OCI-M2 (cell line): ENCODE measurements around the gene SCFD2.

Source experiments
- DNase-seq: peaks from one replicate; lab custom pipeline; 2025; ENCODE audit not compliant: unreplicated experiment; lab: John Stamatoyannopoulos, UW

The SCFD2 gene

DNA sequence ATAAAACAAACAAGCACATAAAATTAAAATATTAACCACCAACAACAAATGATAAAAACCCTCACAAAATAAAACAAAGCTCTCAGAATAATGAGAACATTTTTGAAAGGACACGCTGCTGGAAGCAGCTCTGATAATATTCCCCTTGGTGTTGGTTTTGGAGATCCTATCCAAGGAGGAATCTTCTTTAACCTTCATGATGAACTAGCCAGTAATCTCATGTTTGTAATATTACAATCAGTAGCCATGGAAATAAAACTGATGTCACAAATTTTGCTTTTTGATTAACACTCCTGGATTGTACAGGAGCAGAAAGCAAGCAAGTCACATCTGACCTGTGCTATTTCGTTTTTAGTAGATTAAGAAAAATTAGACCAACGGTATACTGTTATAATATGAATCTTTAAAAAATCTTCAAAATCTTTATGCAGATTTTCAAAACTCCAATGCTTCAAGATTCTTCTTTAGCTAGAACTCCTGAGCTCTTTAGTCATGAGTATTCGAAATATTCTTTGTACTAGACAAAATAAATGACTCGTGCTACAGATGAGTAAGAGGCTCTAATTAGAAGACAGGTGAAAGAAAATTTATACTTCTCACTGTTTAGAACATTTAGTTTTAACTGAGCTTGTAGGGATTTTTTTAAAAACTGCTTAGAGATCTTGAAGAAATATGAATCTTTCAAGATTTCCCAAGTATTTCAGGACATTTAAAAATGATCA, 349.6 kb downstream of the SCFD2 start:
- no peak for DNase-seq

DNA sequence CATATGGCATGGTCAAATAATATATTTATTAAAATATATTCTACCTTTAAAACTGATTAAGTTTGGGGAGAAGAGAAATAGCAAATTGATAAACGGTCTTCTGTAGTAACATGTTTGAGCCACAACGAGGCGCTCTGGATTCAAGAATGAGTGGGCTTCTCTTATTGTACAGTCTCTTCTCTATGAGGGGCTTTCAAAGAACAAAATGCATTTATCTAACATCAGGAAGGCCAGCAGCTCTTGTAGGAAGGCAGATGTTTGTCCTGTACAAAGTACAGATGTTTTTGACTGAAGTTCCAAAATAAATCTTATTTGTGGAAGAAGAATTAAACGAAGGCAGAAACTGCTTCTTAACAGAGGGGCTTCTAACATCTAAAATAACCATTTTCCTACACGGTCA, 350.2 kb downstream of the SCFD2 start:
- no peak for DNase-seq

DNA sequence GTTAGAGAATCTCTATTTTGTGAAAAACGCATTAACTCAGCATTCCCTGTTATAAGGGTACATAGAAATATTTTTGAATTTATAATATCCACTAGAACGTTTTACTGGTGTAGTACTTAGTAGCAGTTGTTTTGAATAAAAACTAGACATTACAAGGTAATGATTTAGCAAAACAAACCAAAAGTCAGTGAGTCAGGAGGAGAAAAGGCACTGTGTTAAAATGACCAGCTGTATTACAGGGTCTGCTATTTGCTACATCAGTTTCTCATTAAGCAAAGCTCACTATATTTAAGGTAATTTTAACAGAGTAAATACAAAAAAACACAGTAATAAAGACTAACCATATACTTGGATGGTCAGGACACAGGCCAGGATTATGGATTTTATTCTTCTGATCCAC, 351.0 kb downstream of the SCFD2 start:
- DNase-seq: no peak

DNA sequence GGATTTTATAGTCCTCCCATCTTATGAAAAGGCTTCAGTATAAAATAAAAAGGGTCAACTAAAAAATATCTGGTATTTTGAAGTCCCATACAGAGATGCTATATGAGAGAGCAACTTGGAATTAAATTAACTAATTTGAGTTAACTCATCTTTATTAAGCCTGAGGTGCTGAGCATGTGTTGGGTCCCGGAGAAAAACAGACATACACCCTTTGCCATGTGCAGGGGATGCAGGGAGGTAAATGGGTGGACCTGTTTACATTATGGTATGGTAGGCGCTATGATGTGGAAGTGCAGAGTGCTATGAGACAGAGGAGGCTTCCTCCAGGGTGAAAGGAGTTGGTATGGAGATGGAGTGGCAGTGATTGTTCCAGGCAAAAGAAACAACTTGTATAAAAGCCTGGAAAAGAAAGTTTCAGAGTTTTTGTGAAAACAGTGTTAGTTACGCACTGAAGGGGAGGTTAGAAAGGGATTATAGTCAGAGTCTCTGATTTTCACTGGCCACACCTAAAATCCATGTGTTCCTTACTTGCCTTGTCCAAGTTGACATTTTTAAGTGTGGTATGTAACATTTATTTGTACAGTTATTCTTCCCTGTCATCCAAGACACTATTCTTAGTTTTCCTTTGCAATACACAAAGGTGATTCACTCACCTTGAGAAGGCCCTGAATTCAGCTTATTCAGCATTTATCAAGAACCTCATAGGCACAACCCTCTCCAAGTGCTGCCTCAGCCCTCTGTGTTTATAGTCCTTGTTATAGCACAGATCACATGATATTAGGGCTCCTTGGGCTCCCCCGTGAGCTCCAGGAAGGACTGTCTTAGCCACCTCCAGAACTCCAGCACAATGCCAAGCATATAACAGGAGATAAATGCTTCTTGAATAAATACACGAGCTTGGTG, 351.7 kb downstream of the SCFD2 start:
- no peak for DNase-seq

DNA sequence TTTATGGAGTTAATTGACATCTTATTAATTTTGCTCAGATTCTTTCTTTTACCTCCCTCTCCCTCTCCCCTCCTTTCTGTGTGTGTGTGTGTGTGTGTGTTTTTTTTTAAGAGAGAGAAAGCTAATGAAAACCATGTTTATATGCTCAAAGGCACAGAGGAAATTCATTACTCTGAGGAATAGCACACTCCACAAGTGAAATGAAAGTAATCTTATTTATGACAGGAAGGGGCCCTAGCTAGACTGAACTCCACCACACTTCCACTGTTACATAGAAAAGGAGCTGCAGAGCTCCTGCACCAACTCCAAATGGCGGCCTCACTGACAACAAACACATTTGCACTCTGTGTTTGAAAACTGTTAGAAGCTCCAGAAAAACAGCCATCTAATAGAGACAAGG, 353.1 kb downstream of the SCFD2 start:
- no peak for DNase-seq

DNA sequence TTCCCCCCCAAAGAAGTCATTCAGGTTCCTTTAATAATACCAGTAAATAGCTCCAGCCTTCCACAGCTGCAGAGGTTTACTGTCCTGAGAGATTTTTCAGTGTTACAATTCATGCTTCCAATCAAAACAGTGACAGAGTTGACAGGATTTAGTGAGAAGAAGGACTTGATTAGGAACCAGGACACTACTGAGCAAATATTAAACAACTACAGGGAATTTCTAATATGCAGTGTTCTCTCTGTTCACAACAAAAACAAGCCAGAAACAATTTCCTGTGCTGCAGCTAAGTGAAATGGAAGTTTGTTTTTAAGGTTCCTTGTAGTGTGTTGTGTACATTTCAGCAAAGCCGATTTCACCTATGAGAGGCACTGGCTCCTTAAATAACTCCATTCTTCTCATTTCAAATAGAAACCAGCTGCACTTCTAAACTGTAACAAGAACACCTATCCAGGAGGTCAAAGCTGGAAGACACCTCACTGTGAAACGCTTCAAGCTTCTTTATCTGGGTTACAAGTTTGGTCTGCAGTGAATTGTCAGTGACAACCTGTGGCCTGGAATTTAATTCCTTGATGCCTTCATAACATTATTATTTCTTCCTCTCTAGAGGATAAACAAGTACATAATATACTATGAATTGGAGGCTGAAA, 354.5 kb downstream of the SCFD2 start:
- no peak for DNase-seq

DNA sequence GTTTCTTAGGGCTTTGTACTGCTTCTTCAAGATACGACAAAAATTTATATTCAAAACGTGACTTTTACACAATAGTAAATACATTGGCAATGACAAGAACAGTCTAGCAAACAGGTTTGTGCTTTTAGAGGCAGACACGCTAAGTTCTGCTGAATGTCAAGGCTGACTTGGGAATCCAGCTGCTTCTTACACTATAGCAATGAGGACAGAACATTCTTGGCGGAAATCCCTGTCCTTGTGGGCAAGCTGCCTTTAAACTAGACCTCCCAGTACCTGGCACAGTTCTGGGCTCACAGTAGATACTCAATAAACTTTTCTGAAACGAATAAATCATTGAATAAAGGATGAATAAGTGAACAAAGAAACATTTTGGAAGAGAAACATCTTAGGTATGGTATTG, 355.5 kb downstream of the SCFD2 start:
- DNase-seq: no peak

DNA sequence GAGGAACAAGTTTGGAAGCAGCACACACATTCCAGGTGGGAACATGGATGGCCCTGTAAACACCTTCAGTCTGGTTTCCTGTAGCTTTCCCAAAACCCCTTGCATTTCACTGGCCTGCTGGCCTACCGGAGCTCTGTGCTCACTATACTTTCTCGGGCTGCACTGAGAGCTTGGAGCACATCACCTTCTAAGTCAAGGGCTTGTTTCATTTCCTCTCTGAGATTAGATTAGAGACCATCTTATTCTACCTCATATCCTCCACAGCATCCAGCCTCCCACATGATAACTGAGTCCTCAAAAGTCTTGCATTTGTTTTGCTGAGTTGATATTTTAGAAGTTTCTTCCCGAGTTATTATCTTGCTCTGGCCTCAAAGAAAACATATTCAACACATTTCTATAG, 356.0 kb downstream of the SCFD2 start:
- DNase-seq: no peak

DNA sequence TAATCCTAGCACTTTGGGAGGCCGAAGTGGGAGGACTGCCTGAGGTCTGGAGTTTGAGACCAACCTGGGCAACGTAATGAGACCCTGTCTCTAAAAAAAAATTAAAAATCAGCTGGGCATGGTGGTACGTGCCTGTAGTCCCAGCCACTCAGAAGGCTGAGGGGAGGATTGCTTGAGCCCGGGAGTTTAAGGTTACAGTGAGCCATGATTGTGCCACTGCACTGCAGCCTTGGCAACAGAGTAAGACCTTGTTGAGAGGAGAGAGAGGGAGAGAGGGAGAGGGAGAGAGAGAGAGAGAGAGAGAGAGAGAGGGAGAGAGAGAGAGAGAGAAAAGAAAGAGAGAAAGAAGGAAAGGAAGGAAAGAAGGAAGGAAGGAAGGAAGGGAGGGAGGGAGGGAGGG, 358.8 kb downstream of the SCFD2 start:
- DNase-seq: no peak

DNA sequence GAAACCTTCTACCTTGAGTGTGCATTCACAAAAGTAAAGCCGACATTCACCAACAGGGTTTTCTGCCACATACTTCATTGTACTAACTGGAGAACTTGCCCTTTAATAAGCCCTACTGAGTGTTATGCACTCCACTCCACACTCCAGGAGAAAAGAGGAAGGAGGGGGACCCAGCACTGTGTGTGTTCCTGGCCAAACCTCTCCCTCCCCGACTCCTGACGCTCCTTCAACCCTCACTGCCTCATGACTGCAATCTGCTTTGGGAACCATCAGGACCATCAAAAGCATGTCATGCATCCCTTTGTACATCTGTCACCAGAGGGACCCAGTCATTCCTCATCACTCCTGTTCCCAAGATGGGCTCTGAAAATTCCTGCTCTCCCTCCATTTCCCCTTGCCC, 360.1 kb downstream of the SCFD2 start:
- no peak for DNase-seq

DNA sequence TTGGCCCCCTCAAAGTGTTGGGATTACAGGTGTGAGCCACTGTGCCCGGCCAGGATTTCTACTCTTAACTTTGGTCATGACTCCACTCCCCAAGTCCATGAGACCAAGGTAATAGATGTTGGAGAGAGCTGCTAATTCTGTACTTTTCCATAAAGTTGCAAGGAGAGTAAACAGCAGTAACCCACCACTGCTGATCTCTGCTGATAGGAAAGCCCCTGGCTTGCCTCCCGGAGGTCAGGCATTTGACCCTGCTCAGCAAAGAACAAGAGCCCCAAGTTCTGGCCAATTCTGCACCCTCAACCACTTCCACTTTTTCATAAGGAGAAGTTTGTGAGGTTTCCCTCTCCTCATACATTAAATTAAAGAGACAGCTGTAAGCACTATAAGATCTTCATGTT, 360.7 kb downstream of the SCFD2 start:
- DNase-seq: no peak

DNA sequence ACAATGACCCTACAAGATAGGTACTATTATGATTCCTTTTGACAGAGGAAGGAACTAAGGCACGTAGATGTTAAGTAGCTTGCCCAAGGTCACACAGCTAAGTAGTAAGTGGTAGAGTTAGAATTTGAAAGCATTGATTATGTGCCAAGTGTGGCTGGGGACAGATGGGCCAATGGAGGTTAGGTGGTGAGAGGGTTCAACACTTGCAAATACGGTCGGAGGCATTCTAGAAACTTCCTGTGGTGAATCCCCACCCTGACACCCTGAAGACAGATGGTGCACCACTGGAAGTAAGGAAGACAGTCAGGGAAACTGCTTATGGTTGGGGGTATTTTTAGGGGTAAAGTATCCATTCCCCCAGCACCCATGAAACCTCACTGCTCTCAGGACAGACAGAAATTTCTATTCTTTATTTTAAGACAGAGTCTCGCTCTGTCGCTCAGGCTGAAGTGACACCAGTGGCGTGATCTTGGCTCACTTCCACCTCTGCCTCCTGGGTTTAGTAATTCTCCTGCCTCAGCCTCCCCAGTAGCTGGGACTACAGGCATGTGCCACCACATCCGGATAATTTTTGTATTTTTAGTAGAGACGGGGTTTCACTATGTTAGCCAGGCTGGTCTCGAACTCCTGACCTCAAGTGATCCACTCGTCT, 361.2 kb downstream of the SCFD2 start:
- no peak for DNase-seq

DNA sequence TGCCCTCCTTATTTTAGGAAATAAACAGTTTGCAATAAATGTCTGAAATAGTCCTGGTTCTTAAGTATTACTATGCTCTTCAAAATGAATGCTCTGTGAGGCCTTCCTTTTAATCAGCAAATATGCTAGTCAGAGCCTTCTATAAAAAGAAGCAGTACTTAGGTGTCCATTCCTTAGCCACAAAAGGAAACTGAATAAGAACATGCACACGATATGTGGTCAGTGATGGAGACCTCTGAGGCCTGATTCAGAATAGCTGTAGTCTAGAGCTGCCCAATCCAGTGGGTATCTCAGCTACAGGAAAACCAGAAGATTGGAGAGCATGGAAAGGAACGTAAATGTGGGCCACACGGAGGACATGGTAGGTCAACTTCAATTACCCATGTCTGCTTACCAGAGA, 361.9 kb downstream of the SCFD2 start:
- DNase-seq: no peak

DNA sequence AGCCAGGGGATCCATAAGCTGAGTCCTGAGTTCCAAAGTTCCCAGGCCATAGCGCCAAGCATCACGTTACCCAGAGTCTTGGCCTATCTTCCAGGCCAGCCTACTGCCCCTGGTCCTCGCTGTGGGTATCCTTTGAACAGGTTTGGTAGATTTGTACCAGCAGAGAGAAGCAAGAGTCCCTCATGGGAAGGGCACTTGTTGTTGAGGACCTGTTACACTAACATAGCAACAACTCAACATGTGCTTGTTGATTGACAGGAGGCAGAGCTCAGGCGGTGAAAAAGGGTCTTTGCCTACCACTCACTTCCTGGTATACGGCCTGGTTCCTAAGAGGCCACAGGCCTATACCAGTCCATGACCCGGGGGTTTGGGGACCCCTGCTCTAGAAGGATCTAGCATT, 365.3 kb downstream of the SCFD2 start:
- no peak for DNase-seq

DNA sequence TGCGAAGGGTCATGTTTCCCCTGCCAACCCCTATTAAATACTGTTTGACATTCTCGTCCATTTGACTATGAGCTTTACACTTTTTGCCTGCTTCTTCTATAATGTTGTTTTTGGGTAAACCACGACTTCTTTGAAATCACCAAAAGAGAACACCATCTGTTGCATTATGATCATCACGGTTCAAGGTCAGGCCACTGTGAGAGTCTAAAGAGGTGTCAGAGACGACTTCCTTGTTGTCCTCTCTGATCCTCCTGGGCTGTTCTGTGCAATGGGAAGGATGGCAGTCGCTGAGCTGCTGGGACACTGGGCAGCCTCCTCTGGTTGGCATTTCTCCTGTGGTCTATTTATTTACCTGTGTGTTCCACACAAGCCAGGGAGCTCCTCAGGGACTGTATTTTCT, 366.2 kb downstream of the SCFD2 start:
- DNase-seq: no peak

DNA sequence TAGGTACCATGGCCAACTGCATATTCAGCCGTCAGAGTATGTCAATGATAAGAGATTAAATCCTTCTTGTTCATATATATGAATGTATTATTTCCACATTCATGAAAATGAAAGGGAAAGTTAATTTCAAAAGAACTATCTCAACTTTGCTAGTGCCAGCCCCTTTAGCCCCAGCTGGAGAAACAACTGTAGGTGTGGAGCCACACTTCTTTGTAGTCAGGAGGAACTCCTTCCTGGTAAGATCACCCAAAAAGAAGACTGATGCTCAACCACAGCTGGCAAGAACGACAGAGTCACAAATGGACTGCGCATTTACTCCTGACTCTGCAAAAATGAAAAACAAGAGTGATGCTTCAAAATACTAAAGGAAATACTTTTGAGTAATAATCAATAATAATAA, 367.4 kb downstream of the SCFD2 start:
- DNase-seq: no peak

DNA sequence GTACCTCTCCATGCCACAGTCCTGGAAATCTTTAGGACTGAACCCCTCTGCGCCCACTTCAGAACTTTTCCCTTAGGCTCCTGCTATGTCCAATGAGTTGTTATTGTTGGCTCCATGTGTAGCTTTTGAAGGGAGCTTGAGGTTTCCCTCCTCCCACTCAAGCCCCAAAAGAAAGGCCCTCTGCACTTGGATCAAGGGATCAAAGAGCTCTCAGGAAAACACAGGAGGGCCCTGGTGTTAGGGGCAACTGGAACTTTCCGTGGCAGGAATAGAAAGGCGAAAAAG, 368.8 kb downstream of the SCFD2 start:
- DNase-seq: no peak

DNA sequence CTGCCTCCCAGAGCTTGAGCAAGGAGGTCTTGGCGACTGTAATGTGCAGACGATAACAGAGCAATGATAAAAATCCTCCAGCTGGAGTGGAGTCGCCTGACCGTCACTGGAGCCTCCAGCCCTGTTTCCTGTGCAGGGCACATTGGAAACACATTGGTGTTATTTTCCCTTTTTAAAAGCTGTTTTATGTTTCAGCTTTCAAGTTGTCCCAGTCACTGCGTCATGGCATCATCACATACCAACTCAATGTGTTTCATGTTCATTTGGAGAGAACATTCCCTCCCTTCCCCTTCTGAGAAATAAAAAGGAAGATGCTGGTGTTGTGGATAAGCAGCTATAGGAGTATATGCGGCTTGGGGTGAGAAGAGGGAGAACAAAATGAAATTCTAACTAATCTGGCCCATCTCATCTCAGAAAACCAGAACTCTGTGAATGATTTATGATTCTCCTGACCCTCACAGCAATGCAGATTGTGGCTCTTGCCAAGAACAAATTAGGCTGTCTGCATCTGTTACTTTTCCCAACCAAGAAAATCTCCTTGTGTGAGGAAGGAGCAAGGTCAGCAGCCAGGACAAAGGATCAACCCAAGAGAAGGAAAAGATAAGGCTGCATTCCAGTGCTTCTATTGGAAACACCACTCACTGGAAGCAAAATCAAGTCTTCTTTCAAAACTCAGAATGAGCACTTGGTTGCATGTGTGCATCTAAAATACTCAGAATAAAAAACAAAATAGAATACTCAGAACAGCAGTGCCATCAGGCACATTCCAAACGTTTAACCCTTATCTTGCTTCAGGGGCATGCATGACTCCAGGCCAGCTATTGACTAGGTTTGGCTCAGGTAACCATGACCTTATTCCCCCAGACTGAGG, 369.4 kb downstream of the SCFD2 start:
- no peak for DNase-seq

DNA sequence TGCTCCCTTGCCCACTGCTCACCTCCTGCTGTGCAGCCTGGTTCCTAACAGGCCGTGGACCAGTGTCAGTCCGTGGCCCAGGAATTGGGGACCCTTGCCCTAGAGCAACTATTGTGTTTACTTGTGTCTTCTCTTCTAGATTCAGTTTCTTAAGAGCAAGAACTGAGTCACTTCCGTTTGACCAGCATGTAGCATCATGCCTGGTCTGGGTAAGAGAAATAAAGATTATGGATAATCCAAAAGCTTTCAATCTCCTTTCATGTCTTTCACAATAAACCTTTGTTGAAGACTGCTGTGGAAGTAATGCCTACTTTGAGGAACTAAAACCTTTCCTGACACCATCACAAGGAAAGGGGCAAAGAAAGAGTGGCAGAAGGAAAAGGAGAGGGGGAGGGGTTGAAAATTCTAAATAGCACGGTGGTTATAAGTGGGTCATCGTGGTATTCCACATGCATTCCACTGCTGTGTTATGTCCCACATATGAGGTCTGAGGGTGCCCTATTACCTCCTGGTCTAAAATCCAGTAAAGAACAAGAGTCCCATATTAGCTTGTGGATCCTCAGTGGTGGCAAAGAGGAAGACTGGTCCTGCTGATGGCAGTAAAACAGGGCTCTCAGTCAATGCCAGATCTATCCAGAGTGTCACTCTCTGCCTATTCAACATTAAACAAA, 370.4 kb downstream of the SCFD2 start:
- no peak for DNase-seq

DNA sequence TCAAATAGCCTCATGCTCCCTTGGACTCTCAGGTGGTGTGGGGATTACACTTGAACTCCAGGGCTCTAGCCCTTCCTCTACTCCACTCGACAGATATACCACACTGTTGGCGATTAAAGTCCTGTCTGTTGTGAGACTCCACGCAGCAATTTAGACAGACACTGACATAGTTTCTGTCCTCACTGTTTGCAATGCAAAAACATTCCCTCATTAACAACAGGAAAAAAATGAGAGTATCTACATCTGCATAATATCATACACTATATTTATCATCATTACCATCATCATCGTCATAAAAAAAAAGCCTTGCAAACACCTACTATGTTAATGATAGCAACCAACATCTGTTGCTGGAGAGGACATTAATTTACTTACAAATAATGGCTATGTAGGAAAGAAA, 371.3 kb downstream of the SCFD2 start:
- DNase-seq: no peak
